ENCODE results near the gene HSPA1A.

DNA sequence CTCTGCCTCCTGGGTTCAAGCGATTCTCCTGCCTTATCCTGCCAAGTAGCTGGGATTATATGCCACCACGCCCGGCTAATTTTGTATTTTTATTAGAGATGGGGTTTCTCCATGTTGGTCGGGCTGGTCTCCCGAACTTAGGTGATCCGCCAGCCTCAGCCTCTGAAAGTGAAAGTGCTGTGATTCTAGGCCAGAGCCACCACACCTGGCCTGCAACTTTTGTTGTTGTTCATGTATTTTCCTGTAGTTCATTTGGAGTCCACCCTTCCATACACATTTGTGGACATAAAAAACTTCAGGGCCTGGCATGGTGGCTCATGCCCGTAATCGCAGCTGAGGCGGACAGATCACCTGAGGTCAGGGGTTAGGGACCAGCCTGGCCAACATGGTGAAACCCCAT is 26.7 kb downstream of the HSPA1A start:
- TF ChIP-seq POLR2AphosphoS5 (IDR thresholded peaks at IDR 0.05) = no peak
- no peak for TF ChIP-seq POLR2A (IDR thresholded peaks at IDR 0.05)

All from spleen (tissue), 3 donors.